HG03520 (cell line): ENCODE results near the gene CBLL1.

Experiments used
- ATAC-seq: cut with Tn5 transposase; IDR thresholded peaks from one replicate; pipeline ENCODE4 v1.9.1; 2021; ENCODE audit warnings: mild to moderate bottlenecking, moderate library complexity; ENCODE audit not compliant: unreplicated experiment

Gene CBLL1

GRCh38 chr7:107743567-107744344, at the start of gene CBLL1:
CBLL1 (plus strand) TSS chr7:107744142; CDS start chr7:107744164, 22 bp downstream.
- peak; percentile 83 for ATAC-seq

- no peak for ATAC-seq
Observed at GRCh38 chr7:107694386-107694785, 49.6 kb upstream of the CBLL1 start.

- no peak for ATAC-seq
Observed at GRCh38 chr7:107696330-107696946, 47.5 kb upstream of the CBLL1 start.

GRCh38 chr7:107697321-107698049, 46.5 kb upstream of the CBLL1 start:
- ATAC-seq, result no peak

GRCh38 chr7:107700570-107700969, 43.4 kb upstream of the CBLL1 start:
- ATAC-seq, result no peak

GRCh38 chr7:107701191-107701590, 42.8 kb upstream of the CBLL1 start:
- ATAC-seq, result no peak

GRCh38 chr7:107703219-107703618, 40.7 kb upstream of the CBLL1 start:
- no peak for ATAC-seq

- ATAC-seq, result no peak
Observed at GRCh38 chr7:107703872-107704271, 40.1 kb upstream of the CBLL1 start.

- ATAC-seq, result no peak
Observed at GRCh38 chr7:107708956-107709355, 35.0 kb upstream of the CBLL1 start.

- no peak for ATAC-seq
Observed at GRCh38 chr7:107711301-107711700, 32.6 kb upstream of the CBLL1 start.

GRCh38 chr7:107712025-107712424, 31.9 kb upstream of the CBLL1 start:
- no peak for ATAC-seq

- ATAC-seq, result no peak
Observed at GRCh38 chr7:107712896-107713295, 31.0 kb upstream of the CBLL1 start.

GRCh38 chr7:107715531-107715930, 28.4 kb upstream of the CBLL1 start:
- ATAC-seq, result no peak

- ATAC-seq, result no peak
Observed at GRCh38 chr7:107718456-107719193, 25.3 kb upstream of the CBLL1 start.

GRCh38 chr7:107721286-107721685, 22.7 kb upstream of the CBLL1 start:
- ATAC-seq, result no peak

GRCh38 chr7:107723255-107723654, 20.7 kb upstream of the CBLL1 start:
- ATAC-seq, result no peak

- ATAC-seq, result no peak
Observed at GRCh38 chr7:107725138-107725740, 18.7 kb upstream of the CBLL1 start.

GRCh38 chr7:107726356-107727130, 17.4 kb upstream of the CBLL1 start:
- no peak for ATAC-seq

- ATAC-seq, result no peak
Observed at GRCh38 chr7:107728276-107728675, 15.7 kb upstream of the CBLL1 start.
